Measurements from ENCODE around the gene GRK6. TPM values are rescaled to one million over a fixed set of nuclear protein-coding genes. Genes with fewer than 3 reads are reported as not detected.

Gene GRK6
- total RNA-seq, 4 donors from 2014 or later = 20.7 to 42.3 (median 31.5) TPM

- no peaks in the 10 kb centered on the region for H3K9me3 ChIP-seq
- peaks cover 13% of the 10 kb centered on the region for H3K27me3 ChIP-seq
- H3K4me1 ChIP-seq = peaks cover 0 to 54% (median 10%) of the 10 kb centered on the region in 3 donors
- H3K27ac ChIP-seq = peak overlapping the region in 3 of 4 donors; percentile 74 to 81 (median 79)
- ATAC-seq = peak; percentile 67
- TF ChIP-seq EP300 (IDR thresholded peaks at IDR 0.05) (no peak), POLR2AphosphoS5 (IDR thresholded peaks at IDR 0.05) (no peak), CTCF (IDR thresholded peaks at IDR 0.05) (peak in 3 of 4 experiments; percentile 50 to 83 (median 76)), POLR2A (IDR thresholded peaks at IDR 0.05) (no peak)
- WGBS, 2 donors (ENCODE audit: low coverage in 1 of 2) = 42 to 75% methylated on average over 3 to 8 of the region's 24 CpGs
- H3K4me3 ChIP-seq = no peak overlapping the region
- H3K36me3 ChIP-seq = peaks cover 0 to 31% of the 10 kb centered on the region in 2 donors
These were observed 30.7 kb downstream of the GRK6 start for GRCh38 chr5:177456976-177457851.

- Histone ChIP-seq H3K27ac (peak overlapping the region in 3 of 4 donors; percentile 58 to 81 (median 74)), H3K36me3 (peaks cover 0 to 31% of the 10 kb centered on the region in 2 donors), H3K9me3 (no peaks in the 10 kb centered on the region), H3K4me1 (peaks cover 0 to 54% (median 10%) of the 10 kb centered on the region in 3 donors), H3K4me3 (no peak overlapping the region), H3K27me3 (peaks cover 5% of the 10 kb centered on the region)
- WGBS, 2 donors (ENCODE audit: low coverage in 1 of 2) = 0% methylated on average over 1 of the region's 20 CpGs; no CpG with 5 or more reads in 1 of the 2 donors
- TF ChIP-seq EP300 (IDR thresholded peaks at IDR 0.05) = no peak
- TF ChIP-seq CTCF (IDR thresholded peaks at IDR 0.05) = no peak
- TF ChIP-seq POLR2A (IDR thresholded peaks at IDR 0.05) = no peak
- no peak for TF ChIP-seq POLR2AphosphoS5 (IDR thresholded peaks at IDR 0.05)
- no peak for ATAC-seq
These were observed 31.6 kb downstream of the GRK6 start for GRCh38 chr5:177457852-177458681.

GRCh38 chr5:177458912-177459350 lies 32.5 kb downstream of the GRK6 start:
- no peak for ATAC-seq
- Histone ChIP-seq H3K27ac (peak overlapping the region in 2 of 4 donors; percentile 58 to 81), H3K4me1 (peaks cover 0 to 47% (median 7%) of the 10 kb centered on the region in 3 donors)

GRCh38 chr5:177459357-177459756 lies 32.9 kb downstream of the GRK6 start:
- WGBS, 2 donors (ENCODE audit: low coverage in 1 of 2) = 83% methylated on average over 4 of the region's 11 CpGs; no CpG with 5 or more reads in 1 of the 2 donors
- H3K9me3 ChIP-seq = no peaks in the 10 kb centered on the region
- no peak for ATAC-seq

More at GRCh38 chr5:177458912-177459350, 32.5 kb downstream of the GRK6 start:
- TF ChIP-seq POLR2A (IDR thresholded peaks at IDR 0.05) = no peak
- TF ChIP-seq POLR2AphosphoS5 (IDR thresholded peaks at IDR 0.05) = no peak
- no peak for TF ChIP-seq CTCF (IDR thresholded peaks at IDR 0.05)
- no peak for TF ChIP-seq EP300 (IDR thresholded peaks at IDR 0.05)
- no CpG with 5 or more reads among the region's 14 CpGs for WGBS, 2 donors (ENCODE audit: low coverage in 1 of 2)
- Histone ChIP-seq H3K36me3 (peaks cover 0 to 35% of the 10 kb centered on the region in 2 donors), H3K27me3 (no peaks in the 10 kb centered on the region), H3K9me3 (no peaks in the 10 kb centered on the region), H3K4me3 (no peak overlapping the region)

More at GRCh38 chr5:177459357-177459756, 32.9 kb downstream of the GRK6 start:
- Histone ChIP-seq H3K27me3 (no peaks in the 10 kb centered on the region), H3K4me1 (peaks cover 0 to 43% (median 3%) of the 10 kb centered on the region in 3 donors), H3K4me3 (no peak overlapping the region), H3K27ac (peak overlapping the region in 2 of 4 donors; percentile 58 to 81), H3K36me3 (peaks cover 0 to 40% of the 10 kb centered on the region in 2 donors)
- no peak for TF ChIP-seq EP300 (IDR thresholded peaks at IDR 0.05)
- TF ChIP-seq POLR2AphosphoS5 (IDR thresholded peaks at IDR 0.05) = no peak
- no peak for TF ChIP-seq POLR2A (IDR thresholded peaks at IDR 0.05)
- no peak for TF ChIP-seq CTCF (IDR thresholded peaks at IDR 0.05)
